ENCODE data around the gene PIGR.

The PIGR gene

DNA sequence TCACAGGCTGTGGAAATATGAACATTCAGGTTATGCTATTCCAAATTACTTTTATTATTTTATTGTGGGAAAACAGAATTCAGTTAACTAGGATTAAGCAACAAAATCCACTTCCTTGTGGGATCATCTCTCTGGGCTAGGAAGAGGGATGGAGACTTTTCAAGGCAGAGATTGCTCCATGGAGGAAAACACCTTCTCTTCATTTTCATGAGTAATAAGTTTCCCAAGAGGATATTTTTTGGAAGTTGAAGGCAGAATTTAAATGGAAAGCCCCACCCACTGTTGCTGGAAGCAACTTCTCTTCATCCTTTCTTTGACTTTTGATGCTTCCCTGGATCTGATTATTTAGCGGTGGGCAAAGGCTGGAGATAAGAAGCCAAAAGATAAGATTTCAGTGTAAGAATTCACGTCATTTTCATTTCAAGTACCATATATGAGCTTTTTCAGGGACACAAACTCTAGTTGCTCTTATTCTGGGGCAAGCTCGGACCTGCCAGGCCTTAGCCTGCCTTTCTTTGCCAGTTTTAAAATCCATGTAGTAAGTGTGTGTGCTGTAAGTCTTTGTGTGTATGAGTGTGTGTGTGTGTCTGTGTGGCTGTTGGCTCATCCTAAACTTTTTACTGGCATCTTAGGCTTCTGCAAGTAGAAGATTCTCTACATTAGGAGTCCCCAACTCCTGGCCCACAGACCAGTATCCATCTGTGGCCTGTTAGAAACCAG is 60.8 kb downstream of the PIGR start:
- DNase-seq, result peak in 1 of 3 donors; percentile 34

DNA sequence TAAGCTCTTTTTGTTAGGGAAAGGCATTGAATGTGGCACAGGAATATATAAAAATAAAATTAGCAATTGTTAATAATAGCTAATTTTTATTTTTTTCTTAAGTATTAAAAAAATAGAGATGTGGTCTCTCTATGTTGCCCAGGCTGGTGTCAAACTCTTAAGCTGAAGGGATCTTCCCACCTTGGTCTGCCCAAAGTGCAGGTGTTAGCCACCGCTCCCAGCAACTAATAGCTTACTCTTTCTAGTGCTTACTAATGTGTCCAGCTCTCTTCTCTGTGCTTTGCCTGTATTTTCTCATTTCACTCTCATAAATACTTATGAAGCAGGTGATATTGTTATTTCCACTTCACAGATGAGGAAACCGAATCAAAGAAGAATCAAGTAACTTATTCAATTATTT is 62.4 kb downstream of the PIGR start:
- no peak for DNase-seq

DNA sequence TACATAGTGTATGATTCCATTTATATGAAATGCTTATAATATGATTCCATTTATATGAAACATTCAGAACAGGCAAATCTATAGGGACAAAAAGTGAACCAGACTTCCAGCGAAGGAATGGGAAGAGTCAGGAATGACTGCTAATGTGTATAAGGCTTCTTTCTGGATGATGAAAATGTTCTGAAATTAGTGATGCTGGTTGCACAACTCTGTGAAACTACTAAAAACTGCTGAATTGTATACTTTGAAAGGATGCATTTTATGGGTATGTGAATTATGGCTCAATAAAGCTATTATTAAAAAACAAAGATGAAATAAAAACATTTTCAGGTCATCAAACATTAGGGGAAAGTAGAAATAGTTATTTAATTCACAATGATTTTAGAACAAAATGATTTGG is 63.1 kb downstream of the PIGR start:
- no peak for DNase-seq

DNA sequence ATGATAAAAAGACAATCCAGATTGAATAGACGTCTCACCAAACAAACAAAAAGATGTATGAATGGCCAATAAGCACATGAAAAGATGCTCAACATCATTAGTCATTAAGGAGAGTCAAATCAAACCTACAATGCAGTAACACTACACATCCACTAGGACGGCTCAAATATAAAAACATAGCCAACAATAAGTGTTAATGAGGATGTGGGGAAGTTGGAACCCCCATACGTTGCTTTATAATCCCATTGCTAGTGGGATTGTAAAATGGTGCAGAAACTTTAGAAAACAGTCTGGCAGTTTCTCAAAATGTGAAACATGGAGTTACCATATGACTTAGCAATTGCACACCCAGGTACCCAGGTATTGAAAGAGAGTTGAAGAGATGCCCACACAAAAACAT is 63.7 kb downstream of the PIGR start:
- peak in 1 of 3 donors; percentile 21 for DNase-seq

DNA sequence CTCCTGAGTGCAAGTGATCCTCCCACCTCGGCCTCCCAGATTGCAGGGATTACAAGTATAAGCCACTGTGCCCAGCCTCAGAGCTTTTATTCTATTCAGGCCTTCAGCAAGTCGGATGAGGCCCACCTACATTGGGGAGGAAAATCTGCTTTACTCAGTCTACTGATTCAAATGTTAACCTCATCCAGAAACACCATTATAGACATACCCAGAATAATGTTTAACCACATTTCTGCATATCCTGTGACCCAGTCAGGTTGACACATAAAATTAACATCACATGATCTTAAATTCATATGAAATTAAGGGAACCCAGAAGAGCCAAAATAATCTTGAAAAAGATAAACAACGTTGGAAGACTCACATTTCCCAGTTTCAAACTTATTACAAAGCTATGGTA is 66.0 kb downstream of the PIGR start:
- DNase-seq, result no peak
